NCI-H1436 treated with DMSO at 0.1 percent for 48 hours (cell line): ENCODE measurements around the gene RPL39L.
"Not testable (repeated sequence)": the region's sequence is repeated elsewhere in the genome, so short reads cannot be mapped to it uniquely, and the experiment has no call there.

Source experiments
- DNase-seq: peaks from one replicate; lab custom pipeline; 2025; lab: John Stamatoyannopoulos, UW

Gene RPL39L

GRCh38 chr3:187139126-187139894 is at the start of gene RPL39L:
TSS of gene RPL39L (minus strand) at chr3:187139496. CDS start at chr3:187121300, 18,196 bp downstream.
- DNase-seq: peak; percentile 77

DNA sequence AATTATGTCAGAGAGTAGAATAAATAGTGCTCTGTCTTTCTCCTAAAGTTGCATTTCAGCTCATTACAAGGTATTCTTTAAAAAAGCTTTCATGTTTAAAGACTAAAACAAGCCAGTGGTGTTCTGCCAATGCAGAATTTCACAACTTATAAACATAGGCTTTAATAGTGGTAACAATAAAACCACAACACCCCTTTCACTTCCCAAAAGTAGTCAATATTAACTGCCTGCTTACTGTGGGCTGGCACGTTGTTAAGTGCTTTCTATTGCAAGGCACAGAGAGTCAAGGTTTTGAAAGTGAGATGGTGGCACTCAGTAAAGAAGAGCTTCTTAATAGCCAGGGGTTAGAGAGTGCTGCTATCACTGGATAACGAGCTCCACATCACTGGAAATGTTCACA is 49.6 kb upstream of the RPL39L start:
- no peak for DNase-seq

GRCh38 chr3:187186801-187187421 is 47.6 kb upstream of the RPL39L start:
- no peak for DNase-seq

GRCh38 chr3:187186375-187186774 is 47.1 kb upstream of the RPL39L start:
- no peak for DNase-seq

- no peak for DNase-seq
Measured at GRCh38 chr3:187185759-187186158, 46.5 kb upstream of the RPL39L start.

GRCh38 chr3:187183903-187184302 is 44.6 kb upstream of the RPL39L start:
- peak; percentile 23 for DNase-seq

DNA sequence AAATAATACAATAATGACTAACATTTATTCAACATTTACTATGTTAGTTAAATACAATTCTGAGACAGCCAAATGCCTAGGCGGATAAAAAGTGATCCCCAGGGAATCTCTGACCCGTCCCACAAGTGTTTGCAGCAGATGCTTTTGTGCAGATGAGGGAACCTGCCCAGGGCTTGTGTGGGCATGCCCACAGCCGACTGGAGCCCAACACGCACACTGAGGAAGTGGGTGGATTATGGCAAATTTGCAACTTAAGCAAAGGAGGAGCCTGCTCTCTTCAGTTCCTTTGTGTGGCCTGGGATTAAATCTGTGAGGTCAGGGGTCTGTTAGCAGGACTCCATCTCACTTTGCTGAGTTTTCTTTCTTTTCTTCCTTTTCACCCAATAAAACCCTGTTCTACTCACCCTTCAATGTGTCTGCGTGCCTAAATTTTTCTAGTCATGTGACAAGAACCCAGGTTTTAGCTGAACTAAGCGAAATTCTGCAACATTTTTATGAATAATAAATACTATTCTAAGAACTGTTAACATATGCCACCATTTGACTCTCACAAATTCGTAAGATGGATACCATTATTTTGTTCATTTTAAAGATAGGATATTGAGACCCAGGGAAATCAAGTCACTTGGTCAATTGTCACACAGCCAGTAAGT is 44.0 kb upstream of the RPL39L start:
- peak; percentile 54 for DNase-seq

DNA sequence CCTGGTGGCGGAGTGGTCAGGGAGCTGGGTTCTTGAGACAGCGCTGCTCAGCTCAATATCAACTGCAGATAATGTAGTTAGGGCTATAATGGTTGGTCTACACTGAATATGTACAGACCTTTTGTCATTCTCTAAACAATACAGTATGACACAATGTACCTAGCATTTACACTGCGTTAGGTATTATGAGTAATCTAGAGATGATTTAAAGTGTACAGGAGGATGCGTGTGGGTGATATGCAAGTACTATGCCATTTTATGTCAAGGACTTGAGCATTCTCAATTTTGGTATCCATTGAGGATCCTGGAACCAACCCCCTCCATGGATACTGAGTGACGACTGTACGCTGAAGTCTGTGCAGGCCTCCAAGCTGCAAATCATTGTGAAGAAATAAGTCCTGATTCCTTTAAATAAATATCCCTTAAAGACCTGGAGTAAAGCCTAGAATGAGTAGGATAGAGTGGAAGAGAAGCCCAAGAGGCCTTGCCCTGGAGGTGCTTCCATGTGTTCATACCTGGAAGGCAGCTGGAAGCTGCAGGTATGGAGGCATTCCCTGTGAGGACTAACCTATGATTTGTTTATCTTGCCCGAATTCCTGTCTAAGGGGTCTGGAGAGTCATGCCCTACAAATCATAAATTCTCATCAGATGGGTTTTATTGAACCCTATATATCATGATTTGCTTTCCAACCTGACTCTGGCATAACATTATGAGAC is 42.3 kb upstream of the RPL39L start:
- no peak for DNase-seq

- no peak for DNase-seq
Measured at GRCh38 chr3:187172929-187173328, 33.6 kb upstream of the RPL39L start.

DNA sequence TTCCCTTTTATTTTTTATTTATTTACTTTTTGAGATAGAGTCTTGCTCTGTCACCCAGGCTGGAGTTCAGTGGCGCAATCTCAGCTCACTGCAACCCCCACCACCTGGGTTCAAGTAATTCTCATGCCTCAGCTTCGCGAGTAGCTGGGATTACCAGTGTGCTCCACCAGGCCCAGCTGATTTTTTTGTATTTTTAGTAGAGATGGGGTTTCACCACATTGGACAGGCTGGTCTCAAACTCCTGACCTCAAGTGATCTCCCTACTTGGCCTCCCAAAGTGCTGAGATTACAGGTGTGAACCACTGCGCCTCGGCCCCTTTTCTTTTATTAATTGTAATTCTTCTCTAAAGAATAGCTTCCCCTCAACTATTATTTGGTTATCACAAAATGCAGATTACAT is 31.6 kb upstream of the RPL39L start:
- not testable (repeated sequence) for DNase-seq

DNA sequence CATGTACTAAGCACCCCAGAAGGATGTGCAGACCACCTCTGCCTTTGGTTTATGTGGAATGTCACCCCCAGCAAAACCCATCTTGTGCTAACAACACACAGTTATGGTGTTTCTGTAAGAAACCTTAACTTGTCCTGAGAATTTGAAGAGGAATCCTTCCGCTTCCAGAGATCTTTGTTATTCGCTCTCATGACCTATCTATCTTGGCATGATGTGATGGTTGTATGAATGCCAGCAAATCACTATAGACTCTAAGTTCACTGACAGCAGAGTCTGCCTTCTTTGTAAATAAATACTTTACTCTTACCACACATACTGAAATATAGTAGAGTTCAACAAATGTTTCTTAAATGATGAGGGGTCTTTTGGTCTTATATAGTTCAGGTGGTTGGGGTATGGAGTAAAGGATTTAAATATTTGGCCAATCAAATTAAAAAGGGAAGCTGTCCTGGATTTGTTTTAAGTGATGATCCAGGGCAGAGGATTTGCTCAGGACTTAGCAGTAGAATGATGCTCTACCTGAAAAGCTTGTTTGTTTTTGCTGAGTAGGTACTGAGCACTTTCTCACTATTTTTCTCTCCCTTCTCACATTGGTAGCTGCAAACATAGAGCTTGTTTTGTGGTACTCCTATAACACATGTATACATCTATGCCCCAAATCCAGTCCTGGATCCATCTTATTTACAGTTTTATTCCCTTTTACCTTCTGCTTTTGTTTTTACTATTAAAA is 30.1 kb upstream of the RPL39L start:
- DNase-seq: no peak

GRCh38 chr3:187167777-187168176 is 28.5 kb upstream of the RPL39L start:
- DNase-seq: no peak

DNA sequence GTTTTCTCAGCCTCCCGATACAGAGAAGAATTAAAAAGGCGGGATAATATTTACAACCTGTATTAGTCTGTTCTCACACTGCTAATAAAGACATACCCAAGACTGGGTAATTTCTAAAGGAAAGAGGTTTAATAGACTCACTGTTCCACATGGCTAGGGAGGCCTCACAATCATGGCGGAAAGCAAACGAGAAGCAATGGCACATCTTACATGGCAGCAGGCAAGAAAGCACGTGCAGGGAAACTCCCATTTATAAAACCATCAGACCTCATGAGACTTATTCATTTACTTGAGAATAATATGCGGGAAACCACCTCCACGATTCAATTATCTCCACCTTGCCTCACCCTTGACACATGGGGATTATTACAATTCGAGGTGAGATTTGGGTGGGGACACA is 27.5 kb upstream of the RPL39L start:
- no peak for DNase-seq

DNA sequence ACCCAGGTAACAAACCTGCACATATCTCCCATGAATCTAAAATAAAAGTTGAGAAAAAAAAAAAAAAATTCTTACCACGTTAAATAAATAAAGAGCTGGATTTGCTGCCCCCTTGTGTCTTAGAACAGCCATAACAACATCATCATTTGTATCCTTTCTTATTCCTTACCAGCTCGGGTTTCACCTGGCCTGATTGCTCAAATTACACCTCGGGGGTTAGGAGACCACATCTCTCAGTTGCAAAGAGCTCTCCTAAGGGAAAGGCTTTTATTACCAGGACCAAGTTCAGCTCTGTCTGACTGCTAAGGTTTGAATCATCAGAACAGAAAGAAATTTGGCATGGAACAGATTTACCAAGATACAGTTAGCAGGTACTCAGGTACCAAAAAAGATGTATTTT is 25.8 kb upstream of the RPL39L start:
- DNase-seq: peak; percentile 94

- DNase-seq: no peak
Measured at GRCh38 chr3:187162265-187162953, 23.1 kb upstream of the RPL39L start.

DNA sequence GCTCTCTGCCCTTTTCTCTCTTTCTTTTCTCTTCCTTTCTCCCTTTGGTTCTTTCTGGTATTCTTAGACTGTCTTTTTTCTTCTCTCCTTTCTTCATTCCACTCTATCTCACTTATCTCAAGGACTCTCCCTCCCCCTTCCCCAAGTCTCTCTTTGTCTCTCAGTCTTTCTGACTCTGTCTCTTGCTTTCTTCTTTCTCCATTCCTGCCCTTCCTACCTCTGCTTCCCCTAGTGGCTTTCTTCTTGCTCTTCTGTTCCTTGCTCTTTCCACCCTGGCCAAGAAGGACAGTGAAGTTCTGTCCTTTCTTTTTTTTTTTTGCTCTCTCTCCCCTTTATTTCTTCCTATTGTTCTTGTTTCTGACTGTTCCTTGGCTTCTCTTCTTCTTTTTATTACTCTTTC is 22.3 kb upstream of the RPL39L start:
- DNase-seq: no peak

GRCh38 chr3:187150599-187150998 is 11.3 kb upstream of the RPL39L start:
- no peak for DNase-seq

GRCh38 chr3:187150186-187150585 is 10.9 kb upstream of the RPL39L start:
- DNase-seq: no peak

GRCh38 chr3:187146389-187146788 is 7.1 kb upstream of the RPL39L start:
- DNase-seq: no peak

GRCh38 chr3:187145149-187145895 is 6.0 kb upstream of the RPL39L start:
- DNase-seq: no peak

- DNase-seq: no peak
Measured at GRCh38 chr3:187139895-187140253, 578 bp upstream of the RPL39L start.
